ENCODE measurements around the gene RPL13A.

DNA sequence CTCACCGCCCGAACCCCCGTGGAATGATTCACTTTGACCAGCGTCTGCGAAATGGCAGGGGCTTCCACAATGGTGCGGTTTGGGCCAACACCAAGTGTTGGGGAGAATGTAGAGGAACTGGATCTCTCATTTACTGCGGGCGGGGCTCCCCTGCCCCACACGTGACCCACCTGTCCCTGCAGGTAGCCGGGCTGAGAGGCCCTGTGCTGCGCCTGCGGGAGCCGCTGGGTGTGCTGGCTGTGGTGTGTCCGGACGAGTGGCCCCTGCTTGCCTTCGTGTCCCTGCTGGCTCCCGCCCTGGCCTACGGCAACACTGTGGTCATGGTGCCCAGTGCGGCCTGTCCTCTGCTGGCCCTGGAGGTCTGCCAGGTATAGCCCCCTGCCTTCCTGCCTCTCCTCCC lies 19.2 kb upstream of the RPL13A start:
- TF ChIP-seq RAD51 (IDR thresholded peaks at IDR 0.05; ENCODE audit: borderline replicate concordance, low read depth) (no peak), RBM22 (IDR thresholded peaks at IDR 0.05; ENCODE audit: low read depth, low read length, poor library complexity, severe bottlenecking) (no peak), MAFK (IDR thresholded peaks at IDR 0.05; ENCODE audit: low read length) (no peak), FOXM1 (IDR thresholded peaks at IDR 0.05; ENCODE audit: low read depth) (no peak), FOXM1 (CRISPR knock-in tag; IDR thresholded peaks at IDR 0.05; ENCODE audit: low read depth) (no peak), TAF15 (IDR thresholded peaks at IDR 0.05; ENCODE audit: low read depth, low read length) (no peak), ZNF583 (CRISPR knock-in tag; IDR thresholded peaks at IDR 0.05) (no peak), ZNF274 (IDR thresholded peaks at IDR 0.05; ENCODE audit: borderline replicate concordance, low read depth, low read length) (no peak), POLR2A (conservative IDR thresholded peaks at IDR 0.05) (no peak), MYBL2 (IDR thresholded peaks at IDR 0.05; ENCODE audit: low read depth) (no peak), MYBL2 (CRISPR knock-in tag; IDR thresholded peaks at IDR 0.05; ENCODE audit: borderline replicate concordance) (no peak), MEF2D (tag; conservative IDR thresholded peaks at IDR 0.05; ENCODE audit: low read depth) (no peak)
- TF ChIP-seq, protein P1, sequence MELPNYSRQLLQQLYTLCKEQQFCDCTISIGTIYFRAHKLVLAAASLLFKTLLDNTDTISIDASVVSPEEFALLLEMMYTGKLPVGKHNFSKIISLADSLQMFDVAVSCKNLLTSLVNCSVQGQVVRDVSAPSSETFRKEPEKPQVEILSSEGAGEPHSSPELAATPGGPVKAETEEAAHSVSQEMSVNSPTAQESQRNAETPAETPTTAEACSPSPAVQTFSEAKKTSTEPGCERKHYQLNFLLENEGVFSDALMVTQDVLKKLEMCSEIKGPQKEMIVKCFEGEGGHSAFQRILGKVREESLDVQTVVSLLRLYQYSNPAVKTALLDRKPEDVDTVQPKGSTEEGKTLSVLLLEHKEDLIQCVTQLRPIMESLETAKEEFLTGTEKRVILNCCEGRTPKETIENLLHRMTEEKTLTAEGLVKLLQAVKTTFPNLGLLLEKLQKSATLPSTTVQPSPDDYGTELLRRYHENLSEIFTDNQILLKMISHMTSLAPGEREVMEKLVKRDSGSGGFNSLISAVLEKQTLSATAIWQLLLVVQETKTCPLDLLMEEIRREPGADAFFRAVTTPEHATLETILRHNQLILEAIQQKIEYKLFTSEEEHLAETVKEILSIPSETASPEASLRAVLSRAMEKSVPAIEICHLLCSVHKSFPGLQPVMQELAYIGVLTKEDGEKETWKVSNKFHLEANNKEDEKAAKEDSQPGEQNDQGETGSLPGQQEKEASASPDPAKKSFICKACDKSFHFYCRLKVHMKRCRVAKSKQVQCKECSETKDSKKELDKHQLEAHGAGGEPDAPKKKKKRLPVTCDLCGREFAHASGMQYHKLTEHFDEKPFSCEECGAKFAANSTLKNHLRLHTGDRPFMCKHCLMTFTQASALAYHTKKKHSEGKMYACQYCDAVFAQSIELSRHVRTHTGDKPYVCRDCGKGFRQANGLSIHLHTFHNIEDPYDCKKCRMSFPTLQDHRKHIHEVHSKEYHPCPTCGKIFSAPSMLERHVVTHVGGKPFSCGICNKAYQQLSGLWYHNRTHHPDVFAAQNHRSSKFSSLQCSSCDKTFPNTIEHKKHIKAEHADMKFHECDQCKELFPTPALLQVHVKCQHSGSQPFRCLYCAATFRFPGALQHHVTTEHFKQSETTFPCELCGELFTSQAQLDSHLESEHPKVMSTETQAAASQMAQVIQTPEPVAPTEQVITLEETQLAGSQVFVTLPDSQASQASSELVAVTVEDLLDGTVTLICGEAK (IDR thresholded peaks at IDR 0.05): no peak
- TF ChIP-seq, protein P1 (CRISPR knock-in tag; IDR thresholded peaks at IDR 0.05): no peak
- TF ChIP-seq, protein P2, sequence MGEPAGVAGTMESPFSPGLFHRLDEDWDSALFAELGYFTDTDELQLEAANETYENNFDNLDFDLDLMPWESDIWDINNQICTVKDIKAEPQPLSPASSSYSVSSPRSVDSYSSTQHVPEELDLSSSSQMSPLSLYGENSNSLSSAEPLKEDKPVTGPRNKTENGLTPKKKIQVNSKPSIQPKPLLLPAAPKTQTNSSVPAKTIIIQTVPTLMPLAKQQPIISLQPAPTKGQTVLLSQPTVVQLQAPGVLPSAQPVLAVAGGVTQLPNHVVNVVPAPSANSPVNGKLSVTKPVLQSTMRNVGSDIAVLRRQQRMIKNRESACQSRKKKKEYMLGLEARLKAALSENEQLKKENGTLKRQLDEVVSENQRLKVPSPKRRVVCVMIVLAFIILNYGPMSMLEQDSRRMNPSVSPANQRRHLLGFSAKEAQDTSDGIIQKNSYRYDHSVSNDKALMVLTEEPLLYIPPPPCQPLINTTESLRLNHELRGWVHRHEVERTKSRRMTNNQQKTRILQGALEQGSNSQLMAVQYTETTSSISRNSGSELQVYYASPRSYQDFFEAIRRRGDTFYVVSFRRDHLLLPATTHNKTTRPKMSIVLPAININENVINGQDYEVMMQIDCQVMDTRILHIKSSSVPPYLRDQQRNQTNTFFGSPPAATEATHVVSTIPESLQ (CRISPR knock-in tag; IDR thresholded peaks at IDR 0.05): no peak
